ENCODE results near the gene NEK1. TPM values are rescaled to one million over a fixed set of nuclear protein-coding genes. Genes with fewer than 3 reads are reported as not detected.

NEK1 gene
- total RNA-seq, 1 experiment from 2014 or later, result 10.3 TPM

GRCh38 chr4:169352360-169352759 is 260.0 kb downstream of the NEK1 start:
- ChIA-PET CTCF (no interaction called here), POLR2A (no interaction called here)
- no peak for TF ChIP-seq JAZF1 (CRISPR knock-in tag; IDR thresholded peaks at IDR 0.05)
- no peak for TF ChIP-seq ZNF425 (CRISPR knock-in tag; conservative IDR thresholded peaks at IDR 0.05)
- no peak for TF ChIP-seq SMAD4 (CRISPR knock-in tag; IDR thresholded peaks at IDR 0.05)
- TF ChIP-seq NFYB (CRISPR knock-in tag; conservative IDR thresholded peaks at IDR 0.05; ENCODE audit: low read depth), result no peak
- no peak for TF ChIP-seq ZSCAN18 (CRISPR knock-in tag; IDR thresholded peaks at IDR 0.05)
- TF ChIP-seq ATF3 (CRISPR knock-in tag; conservative IDR thresholded peaks at IDR 0.05), result no peak
- TF ChIP-seq, protein P1, sequence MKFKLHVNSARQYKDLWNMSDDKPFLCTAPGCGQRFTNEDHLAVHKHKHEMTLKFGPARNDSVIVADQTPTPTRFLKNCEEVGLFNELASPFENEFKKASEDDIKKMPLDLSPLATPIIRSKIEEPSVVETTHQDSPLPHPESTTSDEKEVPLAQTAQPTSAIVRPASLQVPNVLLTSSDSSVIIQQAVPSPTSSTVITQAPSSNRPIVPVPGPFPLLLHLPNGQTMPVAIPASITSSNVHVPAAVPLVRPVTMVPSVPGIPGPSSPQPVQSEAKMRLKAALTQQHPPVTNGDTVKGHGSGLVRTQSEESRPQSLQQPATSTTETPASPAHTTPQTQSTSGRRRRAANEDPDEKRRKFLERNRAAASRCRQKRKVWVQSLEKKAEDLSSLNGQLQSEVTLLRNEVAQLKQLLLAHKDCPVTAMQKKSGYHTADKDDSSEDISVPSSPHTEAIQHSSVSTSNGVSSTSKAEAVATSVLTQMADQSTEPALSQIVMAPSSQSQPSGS (CRISPR knock-in tag; IDR thresholded peaks at IDR 0.05; ENCODE audit: borderline replicate concordance, low read depth), result no peak
- no peak for TF ChIP-seq PREB (CRISPR knock-in tag; IDR thresholded peaks at IDR 0.05; ENCODE audit: borderline replicate concordance)
- TF ChIP-seq GRHL2 (CRISPR knock-in tag; IDR thresholded peaks at IDR 0.05; ENCODE audit: insufficient replicate concordance, severe bottlenecking), result no peak
- no peak for TF ChIP-seq ZNF512 (CRISPR knock-in tag; IDR thresholded peaks at IDR 0.05; ENCODE audit: borderline replicate concordance)
- TF ChIP-seq TP53 (CRISPR knock-in tag; IDR thresholded peaks at IDR 0.05), result no peak
- no peak for TF ChIP-seq ZNF138 (CRISPR knock-in tag; conservative IDR thresholded peaks at IDR 0.05)
- TF ChIP-seq FOXK1 (CRISPR knock-in tag; IDR thresholded peaks at IDR 0.05), result no peak
- no peak overlapping the region for H3K4me3 Mint-ChIP-seq
- H3K27me3 Mint-ChIP-seq (ENCODE audit: low read depth), result no peaks in the 10 kb centered on the region
- ATAC-seq (no peak), DNase-seq (ENCODE audit: low spot score) (no peak)
- no peaks in the 10 kb centered on the region for H3K36me3 Mint-ChIP-seq
- H3K9me3 Mint-ChIP-seq, result peaks cover 4% of the 10 kb centered on the region; the same call in 1 of the 2 replicates
- H3K27ac Mint-ChIP-seq, result no peak overlapping the region
- no peaks in the 10 kb centered on the region for H3K4me1 Mint-ChIP-seq

DNA sequence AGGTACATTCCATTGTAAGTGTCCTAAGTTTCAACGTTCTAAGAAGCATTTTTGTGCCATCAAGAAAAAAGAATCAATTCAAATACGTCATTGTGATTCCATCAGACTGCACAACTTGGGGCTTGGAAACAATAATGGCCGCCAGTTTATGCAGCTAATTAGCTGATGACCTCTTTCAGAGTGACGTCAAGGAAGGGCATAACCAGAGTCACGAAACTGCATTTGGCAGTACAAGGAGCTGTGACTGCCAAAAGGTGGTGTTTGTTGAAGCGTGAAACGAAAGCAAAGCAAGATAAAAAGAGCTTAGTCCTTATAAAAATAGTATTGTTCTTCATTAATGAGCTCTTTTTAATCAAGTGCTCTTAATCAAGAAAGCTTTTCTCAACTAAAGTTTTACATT is 260.5 kb downstream of the NEK1 start:
- H3K36me3 Mint-ChIP-seq, result no peaks in the 10 kb centered on the region
- ChIA-PET POLR2A (no interaction called here), CTCF (no interaction called here)
- TF ChIP-seq SMAD4 (CRISPR knock-in tag; IDR thresholded peaks at IDR 0.05), result no peak
- H3K4me1 Mint-ChIP-seq, result no peaks in the 10 kb centered on the region
- peaks cover 4% of the 10 kb centered on the region; the same call in 1 of the 2 replicates for H3K9me3 Mint-ChIP-seq
- ATAC-seq, result no peak
- H3K27ac Mint-ChIP-seq, result no peak overlapping the region
- no peaks in the 10 kb centered on the region for H3K27me3 Mint-ChIP-seq (ENCODE audit: low read depth)
- DNase-seq (ENCODE audit: low spot score), result no peak
- no peak overlapping the region for H3K4me3 Mint-ChIP-seq

GRCh38 chr4:169348541-169348940 is 263.8 kb downstream of the NEK1 start:
- peaks cover 4% of the 10 kb centered on the region; the same call in 1 of the 2 replicates for H3K9me3 Mint-ChIP-seq
- DNase-seq (ENCODE audit: low spot score) (no peak), ATAC-seq (no peak)
- ChIA-PET CTCF (no interaction called here), POLR2A (no interaction called here)
- H3K27me3 Mint-ChIP-seq (ENCODE audit: low read depth), result no peaks in the 10 kb centered on the region
- H3K27ac Mint-ChIP-seq, result no peak overlapping the region
- no peaks in the 10 kb centered on the region for H3K36me3 Mint-ChIP-seq
- TF ChIP-seq, protein P2, sequence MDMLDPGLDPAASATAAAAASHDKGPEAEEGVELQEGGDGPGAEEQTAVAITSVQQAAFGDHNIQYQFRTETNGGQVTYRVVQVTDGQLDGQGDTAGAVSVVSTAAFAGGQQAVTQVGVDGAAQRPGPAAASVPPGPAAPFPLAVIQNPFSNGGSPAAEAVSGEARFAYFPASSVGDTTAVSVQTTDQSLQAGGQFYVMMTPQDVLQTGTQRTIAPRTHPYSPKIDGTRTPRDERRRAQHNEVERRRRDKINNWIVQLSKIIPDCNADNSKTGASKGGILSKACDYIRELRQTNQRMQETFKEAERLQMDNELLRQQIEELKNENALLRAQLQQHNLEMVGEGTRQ (CRISPR knock-in tag; IDR thresholded peaks at IDR 0.05), result peak; percentile 70
- TF ChIP-seq USF1 (CRISPR knock-in tag; IDR thresholded peaks at IDR 0.05) (peak; percentile 61), ZNF425 (CRISPR knock-in tag; conservative IDR thresholded peaks at IDR 0.05) (no peak)
- no peak overlapping the region for H3K4me3 Mint-ChIP-seq
- H3K4me1 Mint-ChIP-seq, result no peaks in the 10 kb centered on the region
